Mucosa of gallbladder (tissue), 1 donor: ENCODE results near the gene CDH4. TPM values are rescaled to one million over a fixed set of nuclear protein-coding genes. Genes with fewer than 3 reads are reported as not detected.

Source experiments
- DNase-seq: peaks from one replicate; pipeline ENCODE4 v3.0.0-alpha.2; 2020; ENCODE audit warnings: low spot score
- total RNA-seq: library from RNA; stranded (reverse); gene quantifications from one replicate; pipeline ENCODE4 v1.2.1, GENCODE V29; 2021
- donor health status: DM: no; HTN: no; CAD: no.

The CDH4 gene
- total RNA-seq, 1 donor from 2014 or later, result 3.5 TPM

DNA sequence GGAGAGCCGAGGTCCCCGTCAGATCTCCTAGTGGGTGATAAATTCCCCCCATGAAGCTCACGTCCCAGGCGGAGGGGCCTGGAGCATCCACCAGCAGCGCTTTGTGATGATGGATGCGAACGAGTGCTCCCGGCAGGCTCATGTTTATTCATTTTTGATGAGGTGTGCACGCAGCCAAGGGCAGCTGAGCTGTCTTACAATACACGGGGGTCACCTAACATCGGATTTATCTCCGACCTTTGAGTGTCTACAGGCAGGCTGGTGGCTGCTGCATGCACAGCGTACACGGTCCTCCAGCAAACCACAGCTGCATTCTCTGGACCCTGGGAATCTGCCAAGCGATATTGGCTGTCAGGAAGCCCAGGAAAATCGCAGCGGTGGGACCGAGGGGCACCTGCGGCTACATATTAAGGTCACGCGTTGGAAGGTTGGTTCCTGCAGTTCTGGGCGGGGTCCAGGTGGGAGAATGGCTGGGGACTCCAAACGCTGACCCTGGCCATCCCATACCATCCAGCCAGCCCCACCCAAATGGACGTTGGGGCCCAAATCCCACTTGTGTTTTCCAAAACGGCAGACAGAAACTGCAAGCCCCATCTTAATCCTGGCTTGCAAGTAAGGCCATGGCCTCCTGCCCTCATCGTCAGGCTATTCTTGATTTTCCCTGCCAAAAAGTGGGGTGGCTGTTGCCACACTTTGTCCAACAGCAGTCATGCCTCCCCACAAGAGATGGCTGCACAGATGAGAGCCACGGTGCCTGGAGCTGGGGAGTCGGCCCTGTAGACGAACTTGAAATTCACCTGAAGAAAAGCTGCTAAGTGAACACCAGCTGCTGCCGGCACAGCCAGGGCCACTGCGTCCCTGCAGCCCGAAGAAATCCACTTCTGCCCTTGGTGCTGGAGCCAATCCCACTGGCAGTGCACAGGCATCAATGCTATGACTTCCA is 413.7 kb downstream of the CDH4 start:
- no peak for DNase-seq

DNA sequence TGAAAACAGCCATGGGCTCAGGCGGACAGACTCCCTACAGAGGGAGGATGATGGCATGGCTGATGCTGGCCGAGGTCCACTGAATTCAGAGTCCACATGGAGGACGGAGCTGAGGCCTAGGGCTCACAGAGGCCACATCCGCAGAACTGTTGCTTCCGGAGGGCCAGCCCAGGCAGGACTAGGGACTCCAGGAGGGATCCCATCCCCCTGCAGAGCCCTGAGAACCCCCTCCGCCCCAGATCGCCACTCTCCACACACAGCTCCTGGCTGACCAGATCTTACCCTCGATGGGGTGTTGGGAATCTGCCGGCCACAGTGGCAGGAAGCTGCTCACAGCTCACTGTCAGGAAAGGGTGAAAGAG is 414.4 kb downstream of the CDH4 start:
- no peak for DNase-seq

DNA sequence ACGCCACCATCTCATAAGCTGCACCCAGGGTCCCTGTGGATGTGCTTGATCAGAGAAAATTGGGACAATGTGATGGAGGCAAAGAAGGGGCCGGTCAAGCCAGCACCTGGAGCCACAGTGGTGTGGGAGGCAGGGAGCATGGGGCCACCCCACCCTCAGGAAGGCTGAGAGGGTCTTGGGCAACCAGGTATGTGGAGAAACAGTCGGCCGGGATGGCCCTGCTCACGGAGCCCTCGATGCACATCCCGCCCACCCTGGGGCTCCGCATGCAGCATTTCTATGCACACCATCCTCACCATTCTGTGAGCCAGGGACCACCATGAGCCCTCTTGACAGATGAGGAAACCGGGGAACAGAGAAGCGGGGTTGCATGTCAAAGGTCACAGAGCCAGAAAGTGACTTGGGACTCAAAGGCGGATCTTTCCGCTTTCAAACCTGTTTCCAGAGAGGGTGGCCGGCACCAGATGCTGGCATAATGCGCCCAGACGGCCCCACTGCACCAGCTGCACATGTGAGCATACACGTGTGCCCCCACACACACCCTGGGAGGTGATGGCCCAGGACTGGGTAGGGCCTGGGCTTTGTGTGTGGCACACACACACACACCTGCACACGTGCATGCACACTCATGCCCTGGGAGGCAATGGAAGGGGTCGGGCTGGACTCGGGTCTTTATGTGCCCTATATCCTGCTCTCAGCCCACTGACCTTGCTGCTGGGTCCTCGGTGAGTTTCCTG is 415.2 kb downstream of the CDH4 start:
- no peak for DNase-seq

DNA sequence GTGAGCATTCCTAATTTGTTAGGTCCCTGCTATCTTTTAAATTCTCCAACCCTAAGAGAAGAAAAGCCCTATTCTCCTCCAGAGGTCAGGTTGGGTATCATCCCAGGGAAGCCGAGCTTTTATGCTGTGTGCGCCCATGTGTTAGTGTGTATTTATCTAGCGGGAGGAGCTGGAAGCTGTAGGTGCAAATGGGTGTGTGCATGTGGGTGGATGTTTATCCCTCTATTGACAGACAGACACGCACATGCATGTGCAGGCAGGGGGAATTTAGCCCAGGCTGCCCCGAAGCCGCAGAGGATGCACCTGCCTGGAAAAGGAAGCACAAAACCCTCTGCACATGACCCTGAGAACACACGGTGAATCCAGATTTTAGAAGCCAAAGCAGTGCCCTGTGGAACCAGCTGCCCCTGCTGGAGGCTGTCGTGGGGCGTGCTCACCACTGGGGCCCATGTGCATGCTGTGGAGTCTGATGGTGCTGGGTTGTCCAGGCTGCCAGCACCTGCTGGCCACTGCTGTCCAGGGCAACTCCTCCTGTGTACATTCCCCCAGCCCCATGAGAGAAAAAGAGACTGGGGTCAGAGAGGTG is 416.1 kb downstream of the CDH4 start:
- DNase-seq, result no peak

DNA sequence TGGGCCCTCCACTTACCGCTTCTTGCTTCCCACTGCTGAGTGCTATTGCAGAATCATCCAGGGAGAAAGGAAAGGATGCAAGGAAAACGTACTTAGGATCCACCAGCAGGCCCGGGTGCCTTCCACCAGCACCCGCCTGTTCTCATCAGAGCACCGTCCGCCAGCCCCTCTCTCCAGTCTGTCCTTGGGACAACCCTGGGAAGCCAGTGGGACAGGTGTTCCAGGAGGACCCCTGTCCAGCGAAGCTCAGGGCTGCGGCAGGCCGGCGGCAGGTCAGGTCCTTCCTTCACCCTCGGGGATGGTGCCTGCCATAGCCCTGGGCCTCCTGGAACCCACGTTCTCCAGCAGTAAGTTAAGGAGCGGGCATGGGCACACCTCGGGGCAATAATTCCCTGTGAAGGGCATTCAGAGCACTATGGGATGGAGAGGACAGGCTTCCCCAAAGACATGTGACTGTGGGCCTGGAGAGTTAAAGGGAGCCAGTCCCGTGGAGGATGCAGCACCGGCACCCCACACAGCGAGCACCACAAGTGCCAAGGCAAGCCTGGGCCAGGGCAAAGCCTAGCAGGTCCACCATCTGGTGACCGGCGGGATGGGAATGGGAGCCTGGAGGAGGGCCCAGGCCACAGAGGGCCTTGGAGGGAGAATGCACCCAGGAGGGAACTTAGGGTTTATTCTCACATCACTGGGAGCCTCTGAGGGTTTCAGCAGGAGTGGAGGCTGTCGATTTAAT is 416.9 kb downstream of the CDH4 start:
- no peak for DNase-seq

DNA sequence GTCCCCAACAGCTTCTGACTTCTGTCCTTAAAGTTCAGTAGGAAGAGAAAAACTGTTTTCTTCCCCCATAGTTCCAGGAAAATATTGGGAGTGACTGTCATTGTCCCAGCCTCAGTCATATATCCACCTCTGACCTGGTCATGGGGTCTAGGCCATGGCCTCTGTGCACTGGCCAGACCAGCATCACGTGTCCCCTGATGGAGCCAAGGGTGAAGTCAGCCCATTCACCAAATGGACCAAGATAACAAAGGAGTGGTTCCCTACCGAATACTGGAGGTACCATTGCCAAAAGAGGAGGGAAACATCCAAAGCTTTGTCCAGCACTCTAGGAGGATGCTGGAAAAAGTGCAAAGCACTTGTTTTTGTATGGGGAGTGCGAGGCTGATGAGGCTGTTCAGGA is 418.2 kb downstream of the CDH4 start:
- DNase-seq, result no peak

DNA sequence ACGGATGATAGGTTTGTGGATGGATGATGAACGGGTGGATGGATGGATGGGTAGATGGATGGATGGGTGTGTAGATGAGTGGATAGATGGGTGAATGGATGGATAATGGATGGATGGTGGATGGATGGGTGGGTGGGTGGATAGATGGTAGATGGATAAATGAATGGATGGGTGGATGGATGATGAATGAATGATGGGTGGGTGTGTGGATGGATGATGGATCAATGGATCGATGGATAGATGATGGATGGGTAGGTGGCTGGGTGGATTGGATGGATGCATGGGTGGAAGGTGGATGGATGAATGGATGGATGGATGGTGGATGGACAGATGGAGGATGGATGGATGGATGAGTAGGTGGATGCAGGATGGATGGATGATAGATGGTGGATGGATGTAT is 419.5 kb downstream of the CDH4 start:
- no peak for DNase-seq

DNA sequence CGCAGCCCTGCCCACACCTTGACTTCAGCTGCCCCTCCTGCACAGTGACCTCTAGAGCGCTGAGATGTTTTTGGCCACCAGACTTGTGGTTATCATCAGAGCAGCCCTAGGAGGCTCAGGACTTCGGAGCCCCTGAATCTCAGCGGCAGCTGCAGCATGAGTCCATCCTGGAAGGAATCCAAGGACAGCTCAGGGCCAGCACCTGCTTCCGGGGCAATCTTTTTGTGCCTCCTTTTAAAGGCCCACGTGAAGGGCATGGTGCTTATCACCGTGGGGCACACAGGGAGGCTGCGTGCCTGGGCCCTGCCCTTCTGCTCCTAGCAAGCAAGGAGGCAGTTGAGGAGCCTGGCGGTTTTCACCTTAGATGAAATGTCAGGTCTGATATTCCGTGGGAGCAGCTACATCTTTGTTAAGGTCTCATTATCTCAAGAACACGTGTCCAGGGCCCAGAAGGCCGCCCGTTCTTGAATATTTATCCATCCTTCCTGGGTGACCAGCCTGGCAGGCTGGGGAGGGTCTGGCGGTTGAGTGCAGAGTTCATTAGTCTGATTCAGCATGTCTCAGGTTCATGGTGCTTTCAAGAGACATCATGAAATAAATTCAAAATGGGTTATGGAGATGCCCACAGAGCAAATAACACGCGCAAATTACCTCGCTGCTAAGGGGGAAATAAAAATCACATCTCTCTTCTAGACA is 421.2 kb downstream of the CDH4 start:
- DNase-seq, result no peak

DNA sequence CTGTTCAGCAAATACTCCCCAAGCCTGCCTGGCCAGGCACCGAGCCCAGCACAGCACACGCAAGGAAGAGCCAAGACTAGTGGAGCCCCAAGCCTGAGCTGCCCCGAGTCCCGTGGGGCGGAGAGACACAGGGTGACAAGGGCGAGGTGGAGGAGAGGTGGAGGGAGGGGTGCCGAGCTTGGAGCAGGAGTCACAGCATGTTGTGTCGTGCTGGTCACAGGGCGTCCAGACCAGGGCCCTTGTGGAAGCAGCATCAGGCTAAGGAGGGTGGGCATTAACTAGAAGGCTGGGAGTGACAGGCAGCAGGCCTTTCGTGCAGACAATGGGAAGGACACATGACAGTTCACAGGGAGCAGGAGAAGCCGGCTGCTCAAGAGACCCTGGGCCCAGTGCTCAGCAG is 422.1 kb downstream of the CDH4 start:
- no peak for DNase-seq

DNA sequence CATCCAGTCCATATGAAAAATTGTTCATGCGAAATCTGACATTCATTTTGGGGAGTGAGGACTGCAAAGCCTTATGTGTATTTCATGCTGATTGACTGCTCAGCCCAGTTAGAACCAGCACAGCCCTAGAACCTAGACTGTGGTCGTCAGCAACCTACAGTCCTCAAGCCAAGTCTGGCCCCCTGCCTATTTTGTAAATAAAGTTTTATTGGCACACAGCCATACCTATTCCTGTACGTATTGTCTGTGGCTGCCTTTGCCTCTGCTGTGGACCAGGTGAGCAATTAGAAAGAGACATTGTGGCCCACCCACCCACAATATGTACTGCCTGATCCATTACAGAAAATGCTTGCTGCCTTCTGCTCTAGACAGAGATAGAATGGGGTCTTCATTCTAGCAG is 422.6 kb downstream of the CDH4 start:
- no peak for DNase-seq

DNA sequence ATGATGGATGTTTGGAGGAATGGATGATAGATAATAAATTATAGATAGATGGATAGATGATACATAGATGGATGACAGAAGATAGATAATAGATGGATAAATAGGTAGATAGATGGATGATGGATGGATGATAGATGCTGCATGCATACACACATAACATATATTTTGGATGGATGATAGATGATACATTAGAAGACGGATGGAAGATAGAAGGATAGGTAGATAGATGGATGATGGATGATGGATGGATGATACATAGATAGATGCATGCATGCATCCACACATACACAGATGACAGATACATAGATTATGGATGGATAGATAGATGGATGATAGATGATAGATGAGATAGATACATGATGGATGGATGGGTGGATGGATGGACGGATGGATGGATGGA is 425.9 kb downstream of the CDH4 start:
- DNase-seq, result no peak

DNA sequence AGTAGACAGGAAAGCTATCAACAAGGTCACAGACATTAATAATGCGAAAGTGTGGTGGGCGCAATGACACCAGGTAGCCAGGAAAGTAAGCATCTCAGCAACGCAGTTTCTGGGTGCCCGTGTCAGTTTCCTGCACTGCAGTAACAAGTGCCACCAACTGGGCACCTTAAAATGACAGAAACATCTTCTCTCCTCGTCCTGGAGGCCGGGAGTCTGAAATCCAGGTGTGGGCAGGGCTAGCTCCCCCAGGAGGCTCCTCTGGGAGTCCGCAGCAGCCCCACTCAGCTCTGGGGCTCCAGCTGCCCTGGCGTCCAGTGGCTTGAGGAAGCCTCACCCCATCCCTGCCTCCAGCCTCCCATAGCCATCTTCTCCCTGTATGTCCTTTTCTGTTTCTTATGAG is 426.4 kb downstream of the CDH4 start:
- no peak for DNase-seq

DNA sequence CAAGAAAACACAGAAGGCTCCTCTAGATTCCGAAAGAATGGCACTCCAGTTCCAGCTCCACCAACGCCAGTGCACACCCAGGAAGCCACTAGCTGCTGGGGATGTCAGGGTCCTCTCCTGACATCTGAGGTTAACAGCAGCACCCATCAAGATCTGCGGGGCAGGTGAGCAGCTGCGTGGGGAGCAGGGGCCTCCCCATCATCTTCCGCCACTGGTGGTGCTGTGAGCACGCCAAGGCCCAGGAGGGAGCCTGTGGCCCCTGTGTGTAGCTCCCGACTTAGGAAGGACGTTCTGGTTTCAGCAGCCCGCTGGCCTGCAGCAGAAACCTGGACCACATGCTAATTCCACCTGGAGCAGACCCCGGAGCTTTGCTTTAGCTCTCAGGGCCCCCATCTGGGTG is 427.4 kb downstream of the CDH4 start:
- no peak for DNase-seq

DNA sequence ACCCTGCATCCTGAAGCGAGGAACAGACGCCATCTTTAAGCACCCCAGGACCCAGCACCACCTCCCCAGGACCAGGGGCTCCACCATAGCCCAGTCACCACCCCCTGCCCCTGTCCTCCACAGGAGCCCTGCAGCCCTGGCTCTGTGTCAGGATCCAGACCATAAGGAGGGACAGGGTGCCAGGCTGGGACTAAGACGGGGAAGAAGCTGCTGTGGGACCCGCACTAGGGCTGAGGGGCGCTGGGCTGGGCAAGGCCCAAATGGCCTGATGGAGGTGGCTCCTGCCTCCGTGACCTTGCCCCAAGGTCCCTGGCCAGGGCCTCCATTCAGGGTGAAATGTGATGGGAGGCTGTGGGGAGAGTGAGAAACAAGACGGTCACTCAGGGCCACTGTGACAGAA is 428.0 kb downstream of the CDH4 start:
- DNase-seq, result no peak

DNA sequence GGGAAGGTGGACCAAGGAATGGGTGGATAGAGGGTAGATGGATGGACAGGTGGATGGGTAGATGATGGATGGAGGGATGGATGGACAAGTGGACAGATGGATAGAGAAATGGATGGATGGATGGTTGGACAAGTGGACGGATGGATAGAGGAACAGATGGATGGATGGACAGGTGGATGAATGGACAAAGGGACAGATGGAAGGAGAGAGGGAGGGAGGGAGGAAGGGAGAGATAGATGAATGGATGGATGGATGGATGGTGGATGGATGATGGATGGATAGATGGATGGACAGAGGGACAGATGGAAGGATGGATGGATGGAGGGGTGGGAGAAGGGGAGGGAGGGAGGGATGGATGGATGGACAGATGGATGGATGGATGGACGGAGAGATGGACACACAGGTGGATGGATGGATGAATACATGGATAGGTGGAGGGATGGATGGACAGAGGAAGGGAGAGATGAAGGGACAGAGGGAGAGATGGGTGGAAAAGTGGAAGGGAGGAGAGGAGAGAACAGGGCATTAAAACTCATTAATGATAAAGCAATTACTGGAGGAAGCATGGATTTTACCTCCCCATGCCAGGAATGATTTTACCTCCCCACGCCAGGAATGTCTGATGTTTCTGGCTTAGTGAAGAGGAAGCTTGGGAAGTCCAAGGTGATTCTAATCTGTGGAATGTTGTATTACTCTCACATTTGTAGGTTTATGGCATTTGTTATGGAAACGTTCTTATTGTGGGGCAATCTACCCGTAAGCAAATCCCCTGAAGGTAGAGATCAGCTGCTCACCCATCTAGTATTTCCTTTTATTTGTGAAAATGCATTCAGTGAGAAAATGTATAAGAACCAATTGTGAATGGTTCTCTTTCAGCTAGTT is 430.3 kb downstream of the CDH4 start:
- DNase-seq, result no peak

DNA sequence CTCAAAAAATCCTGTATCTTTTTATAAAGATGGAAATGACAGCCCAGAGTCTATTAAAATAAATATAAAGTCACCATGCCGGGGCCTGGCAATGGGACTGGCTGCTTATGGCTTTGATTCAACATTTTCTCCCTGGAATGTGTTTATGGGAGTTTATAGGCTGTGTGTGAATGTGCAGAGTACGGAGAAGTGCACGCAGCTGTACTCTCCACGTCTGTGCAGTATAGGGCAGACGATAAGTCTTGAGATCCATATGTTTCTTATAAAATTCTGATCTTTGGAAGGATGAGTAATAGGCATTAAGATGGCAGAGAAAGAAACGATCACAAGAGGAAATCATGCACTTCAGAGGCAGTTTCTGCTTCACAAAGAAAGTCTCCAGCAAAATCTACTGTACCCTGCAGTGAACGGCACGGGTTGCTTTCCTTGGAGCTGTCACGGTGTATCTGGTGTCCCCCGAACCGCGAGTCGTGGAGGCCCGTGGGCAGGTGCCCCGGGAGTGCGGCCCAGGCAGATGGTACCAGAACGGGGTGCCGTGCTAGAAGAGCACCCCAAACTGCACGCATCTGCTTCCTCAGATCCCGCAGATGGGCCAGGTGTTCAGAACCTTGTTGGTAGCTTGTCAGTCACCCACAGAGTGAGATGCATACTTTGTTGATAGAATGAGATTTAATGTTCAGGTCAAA is 431.1 kb downstream of the CDH4 start:
- no peak for DNase-seq

DNA sequence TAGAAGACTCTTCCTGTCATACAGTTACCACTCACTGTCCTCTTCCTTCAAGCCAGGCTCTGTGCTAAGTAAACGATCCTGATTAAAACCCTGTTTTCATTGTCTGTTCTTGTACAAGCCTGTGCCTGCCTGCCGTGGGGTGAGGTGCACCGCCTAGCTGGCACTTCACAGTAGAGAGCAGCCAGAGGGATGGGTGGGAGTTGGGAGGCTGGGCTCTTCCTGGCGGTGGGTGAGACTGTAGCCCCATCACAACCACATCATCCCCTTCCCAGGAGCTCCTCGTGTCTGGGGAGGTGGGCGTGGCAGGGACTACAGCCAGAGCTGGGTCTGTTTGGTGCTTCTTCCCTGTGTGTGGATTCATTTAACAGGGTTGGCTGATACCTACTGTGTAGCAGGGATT is 431.7 kb downstream of the CDH4 start:
- no peak for DNase-seq

DNA sequence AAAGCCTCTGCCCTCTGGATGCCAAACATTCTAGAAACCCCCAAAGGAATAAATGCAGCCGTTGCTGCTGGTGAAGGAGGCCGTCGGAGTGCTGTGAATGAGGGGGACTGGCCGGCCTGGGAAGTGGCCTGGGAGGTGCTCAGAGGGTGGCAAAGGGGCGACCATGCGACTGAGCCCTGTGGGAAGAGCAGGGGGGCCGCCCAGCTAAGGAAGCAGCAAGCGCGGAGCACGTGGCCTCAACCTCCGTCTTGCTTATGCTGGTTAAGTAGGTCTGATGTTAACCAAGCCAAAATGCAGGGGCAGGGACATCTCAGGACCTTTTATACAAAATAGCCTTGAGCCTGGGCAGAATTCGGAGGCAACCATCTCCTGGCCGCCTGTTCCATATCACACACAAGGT is 432.1 kb downstream of the CDH4 start:
- no peak for DNase-seq

DNA sequence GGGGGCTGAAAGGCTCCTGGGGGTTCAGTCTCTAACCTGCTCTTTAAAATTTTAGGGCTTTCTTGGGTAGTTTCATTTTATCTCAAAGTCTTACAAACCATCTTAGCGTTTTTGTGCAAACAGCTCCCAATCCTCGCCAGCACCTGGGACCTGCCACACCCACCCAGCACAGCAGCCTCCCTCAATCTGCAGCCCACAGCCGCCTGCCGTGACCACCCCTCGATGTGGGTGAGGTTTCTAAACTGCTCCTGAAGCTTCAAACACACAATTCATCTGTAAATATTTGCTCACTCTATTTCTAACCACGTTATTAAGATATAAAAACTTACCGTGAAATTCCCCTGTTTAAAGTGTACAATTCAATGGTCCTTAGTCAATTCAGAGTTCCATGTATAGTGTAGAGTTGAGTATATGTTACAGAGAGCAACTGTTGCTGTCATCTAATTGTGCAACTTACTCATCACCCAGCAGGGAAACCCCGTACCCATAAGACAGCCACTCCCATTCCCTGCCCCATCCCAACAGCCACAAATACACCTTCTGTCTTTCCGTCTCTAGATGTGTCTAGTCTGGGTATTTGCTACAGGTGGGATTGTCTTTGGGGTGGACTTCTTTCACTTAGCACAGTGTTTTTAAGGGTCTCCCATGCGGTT is 432.6 kb downstream of the CDH4 start:
- no peak for DNase-seq
